ENCODE results near the gene SYTL5.

SYTL5 gene

GRCh38 chrX:38045538-38046096 is 39.3 kb downstream of the SYTL5 start:
- H3K4me3 ChIP-seq (replicated peaks; ENCODE audit: insufficient read depth, low read length) = no peak overlapping the region
- no peak for DNase-seq (ENCODE audit: low read depth in 1 of 2, low spot score in 1 of 2)
- H3K27ac ChIP-seq (replicated peaks) = no peak overlapping the region
- no peaks in the 10 kb centered on the region for H3K27me3 ChIP-seq (ENCODE audit: insufficient read depth, poor library complexity, severe bottlenecking)
- TF ChIP-seq REST (IDR thresholded peaks at IDR 0.05; ENCODE audit: insufficient replicate concordance, low read depth) (no peak), POLR2AphosphoS5 (IDR thresholded peaks at IDR 0.05; ENCODE audit: low read depth) (no peak), SPI1 (IDR thresholded peaks at IDR 0.05; ENCODE audit: borderline replicate concordance, low read depth) (no peak), GABPA (IDR thresholded peaks at IDR 0.05; ENCODE audit: low read depth) (no peak)
- TF ChIP-seq, protein P1, sequence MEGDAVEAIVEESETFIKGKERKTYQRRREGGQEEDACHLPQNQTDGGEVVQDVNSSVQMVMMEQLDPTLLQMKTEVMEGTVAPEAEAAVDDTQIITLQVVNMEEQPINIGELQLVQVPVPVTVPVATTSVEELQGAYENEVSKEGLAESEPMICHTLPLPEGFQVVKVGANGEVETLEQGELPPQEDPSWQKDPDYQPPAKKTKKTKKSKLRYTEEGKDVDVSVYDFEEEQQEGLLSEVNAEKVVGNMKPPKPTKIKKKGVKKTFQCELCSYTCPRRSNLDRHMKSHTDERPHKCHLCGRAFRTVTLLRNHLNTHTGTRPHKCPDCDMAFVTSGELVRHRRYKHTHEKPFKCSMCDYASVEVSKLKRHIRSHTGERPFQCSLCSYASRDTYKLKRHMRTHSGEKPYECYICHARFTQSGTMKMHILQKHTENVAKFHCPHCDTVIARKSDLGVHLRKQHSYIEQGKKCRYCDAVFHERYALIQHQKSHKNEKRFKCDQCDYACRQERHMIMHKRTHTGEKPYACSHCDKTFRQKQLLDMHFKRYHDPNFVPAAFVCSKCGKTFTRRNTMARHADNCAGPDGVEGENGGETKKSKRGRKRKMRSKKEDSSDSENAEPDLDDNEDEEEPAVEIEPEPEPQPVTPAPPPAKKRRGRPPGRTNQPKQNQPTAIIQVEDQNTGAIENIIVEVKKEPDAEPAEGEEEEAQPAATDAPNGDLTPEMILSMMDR (IDR thresholded peaks at IDR 0.05; ENCODE audit: insufficient read depth, low read length) = no peak

DNA sequence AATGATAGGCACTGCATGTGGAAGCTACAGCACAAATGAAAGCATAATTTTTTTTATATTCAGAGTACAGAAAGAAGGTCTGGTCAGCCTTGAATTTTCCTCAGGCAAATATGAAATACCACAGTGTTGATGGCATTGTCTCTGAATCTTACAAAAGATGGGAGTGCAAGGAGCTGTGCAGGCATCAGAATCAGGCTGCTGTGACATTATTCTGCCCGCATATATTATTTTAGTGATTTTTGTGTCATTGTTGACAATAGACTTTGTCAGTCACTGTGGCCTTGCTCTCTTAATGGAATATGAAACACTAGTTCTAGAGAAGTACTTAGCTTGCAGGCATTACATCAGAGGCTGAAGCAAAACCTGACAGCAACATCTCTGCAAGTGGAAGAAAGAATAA is 42.5 kb downstream of the SYTL5 start:
- no peak for TF ChIP-seq POLR2AphosphoS5 (IDR thresholded peaks at IDR 0.05; ENCODE audit: low read depth)
- no peak for TF ChIP-seq SPI1 (IDR thresholded peaks at IDR 0.05; ENCODE audit: borderline replicate concordance, low read depth)
- TF ChIP-seq REST (IDR thresholded peaks at IDR 0.05; ENCODE audit: insufficient replicate concordance, low read depth) = no peak
- TF ChIP-seq, protein P1 (IDR thresholded peaks at IDR 0.05; ENCODE audit: insufficient read depth, low read length) = no peak
- TF ChIP-seq GABPA (IDR thresholded peaks at IDR 0.05; ENCODE audit: low read depth) = no peak
- no peak for DNase-seq (ENCODE audit: low read depth in 1 of 2, low spot score in 1 of 2)
- no peak overlapping the region for H3K27ac ChIP-seq (replicated peaks)

DNA sequence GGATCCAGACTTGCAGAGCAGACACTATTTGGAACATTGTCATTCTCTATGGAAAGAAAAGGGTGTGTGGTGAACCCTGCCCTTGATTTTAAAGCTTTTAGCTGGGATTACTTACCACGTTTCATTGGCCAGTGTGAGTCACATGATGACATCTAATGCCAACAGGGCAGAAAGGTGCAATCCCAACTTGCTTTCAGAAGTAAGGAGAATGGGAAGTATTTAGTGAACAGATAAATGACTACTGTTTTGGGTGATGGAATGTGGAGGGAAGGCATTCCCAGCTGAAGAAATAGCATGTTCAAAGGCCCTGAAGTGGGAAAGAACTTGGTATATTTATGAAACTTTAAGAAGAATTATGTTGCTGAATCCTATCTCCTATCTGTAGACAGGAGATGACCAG is 44.5 kb downstream of the SYTL5 start:
- DNase-seq (ENCODE audit: low read depth in 1 of 2, low spot score in 1 of 2) = no peak
- TF ChIP-seq GABPA (IDR thresholded peaks at IDR 0.05; ENCODE audit: low read depth) = no peak
- TF ChIP-seq, protein P1 (IDR thresholded peaks at IDR 0.05; ENCODE audit: insufficient read depth, low read length) = no peak
- Histone ChIP-seq H3K4me3 (replicated peaks; ENCODE audit: insufficient read depth, low read length) (no peak overlapping the region), H3K27ac (replicated peaks) (no peak overlapping the region), H3K27me3 (ENCODE audit: insufficient read depth, poor library complexity, severe bottlenecking) (no peaks in the 10 kb centered on the region)

More for the DNA sequence above, 42.5 kb downstream of the SYTL5 start:
- H3K27me3 ChIP-seq (ENCODE audit: insufficient read depth, poor library complexity, severe bottlenecking) = no peaks in the 10 kb centered on the region
- no peak overlapping the region for H3K4me3 ChIP-seq (replicated peaks; ENCODE audit: insufficient read depth, low read length)

- no peak overlapping the region for H3K4me3 ChIP-seq (replicated peaks; ENCODE audit: insufficient read depth, low read length)
- no peak for DNase-seq (ENCODE audit: low read depth in 1 of 2, low spot score in 1 of 2)
- no peak overlapping the region for H3K27ac ChIP-seq (replicated peaks)
- H3K27me3 ChIP-seq (ENCODE audit: insufficient read depth, poor library complexity, severe bottlenecking) = no peaks in the 10 kb centered on the region
- TF ChIP-seq, protein P1 (IDR thresholded peaks at IDR 0.05; ENCODE audit: insufficient read depth, low read length) = no peak
- TF ChIP-seq GABPA (IDR thresholded peaks at IDR 0.05; ENCODE audit: low read depth) (no peak), REST (IDR thresholded peaks at IDR 0.05; ENCODE audit: insufficient replicate concordance, low read depth) (no peak), POLR2AphosphoS5 (IDR thresholded peaks at IDR 0.05; ENCODE audit: low read depth) (no peak), SPI1 (IDR thresholded peaks at IDR 0.05; ENCODE audit: borderline replicate concordance, low read depth) (no peak)
Measured at GRCh38 chrX:38052096-38052495, 45.7 kb downstream of the SYTL5 start.

All from HL-60 (cell line).